MM.1S (cell line): ENCODE results near the gene C1orf21.

Experiments used
- DNase-seq: peaks from one replicate; pipeline ENCODE4 v3.0.0-alpha.2; 2015
- H2AFZ ChIP-seq: fragments of 300-600 bp; sonication (generic); 2 replicates; pipeline ENCODE4 v1.6.0; 2016; ENCODE audit warnings: antibody characterized with exemption, low read length
- H3F3A ChIP-seq: fragments of 300-600 bp; sonication (generic); 2 replicates; pipeline ENCODE4 v1.6.1; 2016; ENCODE audit warnings: mild to moderate bottlenecking, antibody characterized with exemption, low read length, moderate library complexity, mixed read lengths; ENCODE audit not compliant: insufficient read depth
- H3K27ac ChIP-seq: fragments of 300-600 bp; sonication (generic); 2 replicates; pipeline ENCODE4 v1.5.1; 2016; ENCODE audit warnings: mild to moderate bottlenecking, low read length
- H3K27me3 ChIP-seq: fragments of 300-600 bp; sonication (generic); replicated peaks from 2 replicates; pipeline ENCODE4 v1.6.0; 2016; ENCODE audit warnings: low read length; ENCODE audit not compliant: insufficient read depth
- H3K36me3 ChIP-seq: fragments of 300-600 bp; sonication (generic); replicated peaks from 2 replicates; pipeline ENCODE4 v1.6.1; 2016; ENCODE audit warnings: mild to moderate bottlenecking, low read length, mixed read lengths; ENCODE audit not compliant: insufficient read depth
- H3K4me1 ChIP-seq: fragments of 300-600 bp; sonication (generic); 2 replicates; pipeline ENCODE4 v1.6.1; 2016; ENCODE audit warnings: low read length, mixed read lengths
- H3K4me2 ChIP-seq: fragments of 300-600 bp; sonication (generic); 2 replicates; pipeline ENCODE4 v1.6.0; 2016; ENCODE audit warnings: low read depth, low read length
- H3K4me3 ChIP-seq: fragments of 300-600 bp; sonication (generic); 2 replicates; pipeline ENCODE4 v1.5.1; 2016; ENCODE audit warnings: low read length, mixed read lengths
- H3K79me2 ChIP-seq: fragments of 300-600 bp; sonication (generic); 2 replicates; pipeline ENCODE4 v1.6.1; 2016; ENCODE audit warnings: mixed run types, low read length, mixed read lengths
- H3K9ac ChIP-seq: fragments of 300-600 bp; sonication (generic); 2 replicates; pipeline ENCODE4 v1.6.1; 2016; ENCODE audit warnings: low read length, mixed read lengths
- H3K9me2 ChIP-seq: fragments of 300-600 bp; sonication (generic); replicated peaks from 2 replicates; pipeline ENCODE4 v1.6.1; 2016; ENCODE audit warnings: mild to moderate bottlenecking, low read length, mixed read lengths; ENCODE audit not compliant: insufficient read depth
- H3K9me3 ChIP-seq: fragments of 300-600 bp; sonication (generic); replicated peaks from 2 replicates; pipeline ENCODE4 v1.6.1; 2016; ENCODE audit warnings: mild to moderate bottlenecking, low read length, mixed read lengths; ENCODE audit not compliant: insufficient read depth
- H4K20me1 ChIP-seq: fragments of 300-600 bp; sonication (generic); 2 replicates; pipeline ENCODE4 v1.6.1; 2016; ENCODE audit warnings: mild to moderate bottlenecking, low read length, moderate library complexity, mixed read lengths; ENCODE audit not compliant: insufficient read depth
- EZH2 ChIP-seq: fragments of 300-600 bp; sonication (generic); optimal IDR thresholded peaks from 2 replicates; pipeline ENCODE3; 2017; ENCODE audit warnings: low read depth, mild to moderate bottlenecking, antibody characterized with exemption, low read length, mixed read lengths
- EZH2phosphoT487 ChIP-seq: fragments of 300-600 bp; sonication (generic); IDR thresholded peaks from 2 replicates; pipeline ENCODE4 v1.6.1; 2018; ENCODE audit warnings: antibody characterized with exemption, low read length
- TF ChIP-seq, protein P1 (sequence below): fragments of 300-600 bp; sonication (generic); IDR thresholded peaks from 2 replicates; pipeline ENCODE4 v1.5.1; 2016; ENCODE audit warnings: antibody characterized with exemption, low read length, mixed read lengths

C1orf21 gene

DNA sequence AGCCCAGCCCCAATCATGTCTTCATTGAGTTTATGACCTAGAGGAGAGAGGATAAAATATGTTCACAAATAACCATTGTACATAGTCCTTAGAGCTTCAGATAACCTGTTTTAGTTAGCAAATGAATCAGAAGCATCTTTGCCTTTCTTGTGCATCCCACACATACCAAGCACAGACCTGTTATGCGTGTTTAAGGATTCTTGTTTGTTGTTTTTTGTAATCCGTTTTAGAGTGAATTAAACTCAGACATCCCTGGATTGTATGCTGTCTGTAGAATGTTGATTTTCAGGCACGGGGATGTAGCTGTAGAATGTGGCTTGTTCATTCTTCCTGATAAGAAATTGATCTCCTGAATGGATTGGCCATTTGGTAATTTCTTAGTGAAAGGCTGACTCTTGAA, 232.0 kb downstream of the C1orf21 start:
- H3K4me3 ChIP-seq: no peak overlapping the region
- no peaks in the 10 kb centered on the region for H3K36me3 ChIP-seq
- no peak overlapping the region for H2AFZ ChIP-seq
- H3K9ac ChIP-seq: no peak overlapping the region
- no peak for DNase-seq
- H3K27me3 ChIP-seq: no peaks in the 10 kb centered on the region
- no peak overlapping the region for H3K27ac ChIP-seq
- no peaks in the 10 kb centered on the region for H4K20me1 ChIP-seq
- H3K4me1 ChIP-seq: no peaks in the 10 kb centered on the region
- no peaks in the 10 kb centered on the region for H3F3A ChIP-seq
- no peaks in the 10 kb centered on the region for H3K79me2 ChIP-seq
- TF ChIP-seq, protein P1, sequence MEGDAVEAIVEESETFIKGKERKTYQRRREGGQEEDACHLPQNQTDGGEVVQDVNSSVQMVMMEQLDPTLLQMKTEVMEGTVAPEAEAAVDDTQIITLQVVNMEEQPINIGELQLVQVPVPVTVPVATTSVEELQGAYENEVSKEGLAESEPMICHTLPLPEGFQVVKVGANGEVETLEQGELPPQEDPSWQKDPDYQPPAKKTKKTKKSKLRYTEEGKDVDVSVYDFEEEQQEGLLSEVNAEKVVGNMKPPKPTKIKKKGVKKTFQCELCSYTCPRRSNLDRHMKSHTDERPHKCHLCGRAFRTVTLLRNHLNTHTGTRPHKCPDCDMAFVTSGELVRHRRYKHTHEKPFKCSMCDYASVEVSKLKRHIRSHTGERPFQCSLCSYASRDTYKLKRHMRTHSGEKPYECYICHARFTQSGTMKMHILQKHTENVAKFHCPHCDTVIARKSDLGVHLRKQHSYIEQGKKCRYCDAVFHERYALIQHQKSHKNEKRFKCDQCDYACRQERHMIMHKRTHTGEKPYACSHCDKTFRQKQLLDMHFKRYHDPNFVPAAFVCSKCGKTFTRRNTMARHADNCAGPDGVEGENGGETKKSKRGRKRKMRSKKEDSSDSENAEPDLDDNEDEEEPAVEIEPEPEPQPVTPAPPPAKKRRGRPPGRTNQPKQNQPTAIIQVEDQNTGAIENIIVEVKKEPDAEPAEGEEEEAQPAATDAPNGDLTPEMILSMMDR: no peak
- TF ChIP-seq EZH2phosphoT487 (no peak), EZH2 (no peak)
- H3K4me2 ChIP-seq: no peak overlapping the region
- H3K9me2 ChIP-seq: no peaks in the 10 kb centered on the region
- no peaks in the 10 kb centered on the region for H3K9me3 ChIP-seq

GRCh38 chr1:184620469-184620868, 233.6 kb downstream of the C1orf21 start:
- DNase-seq: no peak
- Histone ChIP-seq H3K4me3 (no peak overlapping the region), H3K4me2 (no peak overlapping the region), H3K36me3 (no peaks in the 10 kb centered on the region), H2AFZ (no peak overlapping the region), H3K79me2 (no peaks in the 10 kb centered on the region), H3K4me1 (no peaks in the 10 kb centered on the region), H3K9me2 (no peaks in the 10 kb centered on the region), H4K20me1 (no peaks in the 10 kb centered on the region), H3K9ac (no peak overlapping the region), H3K9me3 (no peaks in the 10 kb centered on the region), H3K27ac (no peak overlapping the region), H3F3A (no peaks in the 10 kb centered on the region), H3K27me3 (no peaks in the 10 kb centered on the region)
- TF ChIP-seq EZH2 (no peak), EZH2phosphoT487 (no peak)
- TF ChIP-seq, protein P1: no peak

DNA sequence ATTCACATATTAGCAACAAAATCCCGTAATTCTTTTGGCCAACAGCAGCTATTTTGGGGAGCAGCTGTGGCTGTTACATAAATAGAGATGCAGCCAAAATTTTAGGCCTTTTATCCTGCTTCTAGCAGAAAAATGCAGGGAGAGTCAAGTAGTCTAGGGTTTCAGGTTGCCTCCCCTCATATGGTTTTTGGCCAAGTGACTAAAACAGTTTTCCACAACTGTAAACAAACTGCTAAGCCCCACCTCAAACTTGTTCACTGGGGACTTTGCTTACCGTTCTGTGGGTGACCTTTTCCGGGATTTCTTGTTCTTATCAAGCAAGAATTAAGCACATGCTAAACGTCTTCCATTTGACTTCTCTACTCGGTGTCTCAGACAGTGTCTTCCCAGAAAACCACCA, 234.4 kb downstream of the C1orf21 start:
- H3K9ac ChIP-seq: no peak overlapping the region
- no peaks in the 10 kb centered on the region for H3K9me2 ChIP-seq
- H3K36me3 ChIP-seq: no peaks in the 10 kb centered on the region
- no peak overlapping the region for H3K4me2 ChIP-seq
- no peak for DNase-seq
- no peaks in the 10 kb centered on the region for H3F3A ChIP-seq
- no peaks in the 10 kb centered on the region for H3K27me3 ChIP-seq
- H3K79me2 ChIP-seq: no peaks in the 10 kb centered on the region
- no peaks in the 10 kb centered on the region for H3K4me1 ChIP-seq
- no peaks in the 10 kb centered on the region for H3K9me3 ChIP-seq
- no peak for TF ChIP-seq EZH2phosphoT487
- no peak for TF ChIP-seq EZH2
- TF ChIP-seq, protein P1: no peak
- no peak overlapping the region for H3K4me3 ChIP-seq
- H3K27ac ChIP-seq: no peak overlapping the region
- H4K20me1 ChIP-seq: no peaks in the 10 kb centered on the region
- H2AFZ ChIP-seq: no peak overlapping the region
